ENCODE results near the gene LDAF1.
"Not testable (repeated sequence)": the region's sequence is repeated elsewhere in the genome, so short reads cannot be mapped to it uniquely, and the experiment has no call there.

Gene LDAF1

GRCh38 chr16:21158208-21159110 lies at the start of gene LDAF1:
Gene LDAF1, plus strand, starts transcription at chr16:21158674. Its CDS starts 2,509 bp downstream, at chr16:21161183.
- peak; percentile 89 for DNase-seq

DNA sequence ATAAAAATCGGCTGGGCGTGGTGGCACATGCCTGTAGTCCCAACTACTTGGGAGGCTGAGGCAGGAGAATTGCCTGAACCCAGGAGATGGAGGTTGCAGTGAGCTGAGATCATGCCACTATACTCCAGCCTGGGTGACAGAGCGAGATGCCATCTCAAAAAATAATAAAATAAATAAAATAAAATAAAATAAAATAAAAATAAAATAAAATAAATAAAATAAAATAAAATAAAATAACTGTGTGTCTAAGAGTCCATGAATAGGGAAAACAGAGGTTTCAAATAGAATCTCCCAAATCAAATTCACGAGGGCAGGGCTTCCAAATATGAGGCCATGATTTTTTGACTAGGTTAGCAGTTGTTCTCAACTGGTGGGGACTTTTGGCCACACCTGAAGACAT lies 42.9 kb upstream of the LDAF1 start:
- DNase-seq = not testable (repeated sequence)

DNA sequence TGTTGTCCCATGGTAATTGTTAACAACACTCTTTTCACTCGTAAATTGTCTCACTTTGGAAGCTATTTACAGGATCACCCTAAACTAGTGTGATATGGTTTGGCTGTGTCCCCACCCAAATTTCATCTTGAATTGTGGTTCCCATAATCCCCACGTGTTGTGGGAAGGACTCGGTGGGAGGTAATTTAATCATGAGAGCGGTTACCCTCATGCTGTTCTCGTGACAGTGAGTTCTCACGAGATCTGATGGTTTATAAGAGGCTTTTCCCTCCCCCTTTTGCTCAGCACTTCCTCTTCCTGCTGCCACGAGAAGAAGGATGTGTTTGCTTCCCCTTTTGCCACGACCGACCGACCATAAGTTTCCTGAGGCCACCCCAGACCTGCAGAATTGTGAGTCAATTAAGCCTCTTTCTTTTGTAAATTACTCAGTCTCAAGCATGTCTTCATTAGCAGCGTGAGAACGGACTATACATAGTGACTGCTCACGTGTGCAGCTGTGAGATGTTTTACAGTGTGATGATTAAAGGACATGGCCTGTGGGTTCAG lies 42.3 kb upstream of the LDAF1 start:
- peak; percentile 33 for DNase-seq

DNA sequence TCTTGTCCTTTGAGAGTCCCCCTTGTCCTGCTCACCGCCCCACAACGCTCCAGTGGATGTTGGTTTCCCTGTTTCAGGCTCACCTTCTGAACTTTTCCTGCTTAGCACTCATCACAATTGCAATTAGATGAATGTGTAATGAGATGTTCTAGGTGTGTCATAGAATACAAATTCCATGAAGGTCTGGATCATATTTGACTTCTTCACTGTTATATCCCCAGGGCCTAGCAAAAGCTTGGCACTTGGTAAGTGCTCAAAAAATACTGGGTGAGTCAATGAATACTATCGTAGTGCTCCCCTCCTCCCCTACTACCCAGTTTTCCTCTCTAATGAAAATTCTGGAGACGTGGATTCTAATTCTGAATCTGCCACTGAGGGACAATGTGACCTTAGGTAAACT lies 40.9 kb upstream of the LDAF1 start:
- DNase-seq = no peak

DNA sequence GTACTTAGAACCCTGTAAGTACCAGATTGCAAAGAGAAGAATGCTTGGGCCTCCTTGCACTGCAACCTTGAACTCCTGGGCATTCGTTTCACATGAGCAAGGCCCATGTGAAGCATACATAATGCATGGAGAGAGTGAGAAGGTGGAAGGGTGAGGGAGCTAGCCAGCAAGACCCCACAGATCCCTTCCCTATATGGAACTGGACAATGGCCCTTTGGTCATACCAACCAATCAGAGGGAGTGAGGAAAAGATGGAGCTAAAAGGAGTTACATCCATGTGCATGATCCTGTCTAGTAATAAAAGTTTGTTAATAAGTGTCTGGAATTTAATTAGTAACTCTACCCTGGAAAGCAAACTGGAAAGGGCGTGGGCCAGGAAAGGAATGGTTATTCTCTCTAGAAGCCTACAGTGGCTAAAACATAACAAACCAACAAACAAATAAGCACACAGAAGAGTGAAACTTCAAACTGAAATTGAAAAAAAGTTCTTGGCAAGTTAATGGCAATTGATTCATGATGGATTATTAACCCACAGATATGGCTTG lies 37.4 kb upstream of the LDAF1 start:
- no peak for DNase-seq

DNA sequence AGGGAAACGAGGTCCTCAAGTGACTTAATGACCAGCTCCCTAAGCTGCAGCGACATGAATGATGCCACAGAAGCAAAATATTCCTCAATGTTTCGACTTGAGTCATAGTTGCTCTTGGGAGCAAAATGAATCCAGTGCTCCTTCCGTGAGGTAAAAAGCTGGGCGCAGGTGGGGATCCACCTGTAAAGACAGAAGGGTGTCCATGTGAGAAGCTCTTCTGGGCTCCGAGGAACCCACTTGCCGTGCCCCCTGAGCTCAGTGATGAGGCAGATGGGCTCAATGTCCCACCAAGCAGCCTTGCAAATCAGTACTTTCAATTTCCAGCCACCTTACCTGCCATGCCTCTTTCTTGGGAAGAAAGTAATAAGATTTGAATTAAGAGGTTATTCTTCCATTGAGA lies 33.3 kb upstream of the LDAF1 start:
- DNase-seq = no peak

GRCh38 chr16:21126518-21126917 lies 32.0 kb upstream of the LDAF1 start:
- DNase-seq = no peak

DNA sequence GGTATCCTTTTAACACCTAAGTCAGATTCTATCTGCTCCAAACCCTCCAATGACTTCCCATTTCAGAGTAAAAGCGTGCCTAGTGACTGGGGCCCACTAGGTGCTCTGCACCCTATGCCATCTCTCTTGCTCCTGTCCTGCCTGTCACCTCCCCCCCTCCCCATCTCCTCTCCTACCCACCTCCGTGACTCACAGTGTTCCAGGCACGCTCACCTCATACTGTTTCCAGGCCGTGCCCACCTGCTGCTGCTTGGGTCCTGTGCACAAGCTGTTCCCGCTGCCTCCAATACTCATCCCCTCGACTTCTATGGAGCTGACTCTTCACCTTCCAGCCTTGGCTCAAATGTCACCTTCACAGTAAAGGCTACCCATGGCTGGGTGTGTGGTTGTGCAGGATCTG lies 29.5 kb upstream of the LDAF1 start:
- DNase-seq = no peak

DNA sequence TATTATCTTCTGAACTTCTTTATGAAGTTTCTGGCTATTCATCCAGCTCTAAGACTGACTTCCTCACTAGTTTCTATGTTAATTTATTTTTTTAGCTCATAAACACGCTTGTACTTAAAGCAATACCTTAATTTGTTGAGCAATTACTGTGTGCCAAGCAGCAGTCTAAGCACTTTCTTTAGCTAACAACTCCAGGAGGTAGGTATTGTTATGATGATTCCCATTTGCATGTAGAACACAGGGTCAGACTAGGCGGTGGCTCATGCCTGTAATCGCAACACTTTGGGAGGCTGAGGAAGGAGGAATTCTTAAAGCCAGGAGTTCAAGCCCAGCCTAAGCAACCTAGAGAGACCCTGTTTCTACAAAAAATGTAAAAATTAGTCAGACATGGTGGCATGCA lies 27.7 kb upstream of the LDAF1 start:
- DNase-seq = no peak

GRCh38 chr16:21134053-21134452 lies 24.4 kb upstream of the LDAF1 start:
- no peak for DNase-seq

- no peak for DNase-seq
These were observed 12.7 kb upstream of the LDAF1 start for GRCh38 chr16:21145738-21146137.

DNA sequence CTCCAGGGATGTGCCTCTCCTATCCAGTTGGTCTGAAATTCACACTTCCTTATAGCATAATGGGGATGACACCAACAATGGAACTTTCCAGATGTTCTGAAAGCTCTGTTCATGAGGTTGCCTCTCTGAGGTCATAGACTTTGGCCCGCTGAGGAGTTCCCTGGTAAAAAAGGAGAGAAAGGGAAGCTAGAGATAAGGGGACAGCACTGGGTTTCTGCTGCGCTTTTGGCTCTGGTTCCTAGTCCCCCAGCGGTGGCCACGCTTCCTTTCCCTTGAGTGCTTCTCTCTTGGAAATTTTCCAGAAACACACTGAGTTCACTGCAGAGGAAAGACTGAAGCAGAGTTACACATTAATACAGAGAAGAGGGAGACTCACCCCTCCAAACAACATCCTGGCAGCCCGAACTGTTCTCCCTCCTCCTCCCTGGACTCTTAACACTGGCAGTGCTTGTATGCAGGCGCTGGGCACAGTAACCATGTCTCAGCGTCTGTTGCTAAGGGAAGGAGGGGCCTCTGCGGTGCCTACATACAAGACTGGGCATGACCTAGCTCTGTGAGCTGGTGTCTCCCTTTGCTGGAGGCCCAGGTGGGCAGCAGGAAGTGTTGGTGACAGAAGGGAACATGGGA lies 8.0 kb upstream of the LDAF1 start, which contains the start of gene DNAH3:
Gene DNAH3, minus strand, starts transcription at position 472 of the 627 bp plus-strand sequence. CDS start 527 bp downstream, outside the sequence.
- peak; percentile 46 for DNase-seq

GRCh38 chr16:21152160-21153030 lies 6.1 kb upstream of the LDAF1 start:
- not testable (repeated sequence) for DNase-seq

DNA sequence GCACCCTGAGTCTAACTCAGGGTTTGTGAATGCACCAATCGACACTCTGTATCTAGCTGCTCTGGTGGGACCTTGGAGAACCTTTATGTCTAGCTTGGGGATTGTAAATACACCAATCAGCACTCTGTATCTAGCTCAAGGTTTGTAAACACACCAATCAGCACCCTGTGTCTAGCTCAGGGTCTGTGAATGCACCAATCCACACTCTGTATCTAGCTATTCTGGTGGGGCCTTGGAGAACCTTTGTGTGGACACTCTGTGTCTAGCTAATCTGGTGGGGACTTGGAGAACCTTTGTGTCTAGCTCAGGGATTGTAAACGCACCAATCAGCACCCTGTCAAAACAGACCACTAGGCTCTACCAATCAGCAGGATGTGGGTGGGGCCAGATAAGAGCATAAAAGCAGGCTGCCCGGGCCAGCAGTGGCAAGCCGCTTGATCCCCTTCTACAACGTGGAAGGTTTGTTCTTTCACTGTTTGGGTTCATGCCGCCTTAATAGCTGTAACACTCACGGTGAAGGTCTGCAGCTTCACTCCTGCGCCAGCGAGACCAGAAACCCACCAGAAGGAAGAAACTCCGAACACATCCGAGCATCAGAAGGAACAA lies 5.2 kb upstream of the LDAF1 start:
- DNase-seq = not testable (repeated sequence)

- DNase-seq = not testable (repeated sequence)
These were observed 2.5 kb upstream of the LDAF1 start for GRCh38 chr16:21156011-21156410.

DNA sequence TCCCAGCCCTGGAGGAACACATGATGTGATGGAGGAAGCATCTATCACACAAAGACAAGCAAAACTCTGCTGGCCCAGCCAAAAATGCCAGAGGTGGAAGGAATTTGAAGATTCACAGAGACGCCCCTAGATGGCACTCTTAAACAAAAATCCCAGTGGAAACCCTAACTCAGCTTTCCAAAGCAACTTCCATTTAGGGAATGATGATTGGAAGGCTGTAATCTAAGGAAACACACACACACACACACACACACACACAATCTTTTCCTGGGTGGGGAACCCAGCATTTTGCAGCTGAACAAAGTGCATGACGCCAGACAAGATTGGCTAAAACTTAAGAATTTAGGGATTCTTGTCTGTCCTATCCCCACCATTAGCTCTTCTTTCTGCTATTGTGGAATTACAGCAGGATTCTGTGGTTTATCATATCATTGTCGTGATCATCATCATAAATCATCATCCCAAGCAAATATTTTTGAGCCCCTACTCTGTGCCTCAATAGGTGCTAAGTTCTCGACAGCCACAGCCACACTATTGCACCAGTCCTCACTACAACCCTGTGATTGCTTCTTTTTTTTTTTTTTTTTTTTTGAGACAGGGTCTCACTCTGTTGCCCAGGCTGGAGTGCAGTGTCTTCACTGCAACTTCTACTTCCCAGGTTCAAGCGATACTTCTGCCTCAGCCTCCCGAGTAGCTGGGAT lies 1.6 kb upstream of the LDAF1 start:
- DNase-seq = peak; percentile 50

- DNase-seq = no peak
These were observed 842 bp upstream of the LDAF1 start for GRCh38 chr16:21157632-21158031.

GRCh38 chr16:21159281-21159951 lies 942 bp downstream of the LDAF1 start:
- peak; percentile 46 for DNase-seq

GRCh38 chr16:21160276-21160675 lies 1.8 kb downstream of the LDAF1 start:
- DNase-seq = no peak

- DNase-seq = no peak
These were observed 2.7 kb downstream of the LDAF1 start for GRCh38 chr16:21161211-21161610.

GRCh38 chr16:21162661-21163151 lies 4.2 kb downstream of the LDAF1 start:
- no peak for DNase-seq

Data from suppressor macrophage treated with lipopolysaccharide for 4 hours (primary cell).